ENCODE results near the gene GDPGP1. TPM values are rescaled to one million over a fixed set of nuclear protein-coding genes. Genes with fewer than 3 reads are reported as not detected.
A peak's percentile ranks its signal among the peaks of the same experiment; 100 is the strongest.

GDPGP1 gene
- total and polyA plus RNA-seq, 10 of the 15 experiments (the other 5 are each of a cell fraction or from before 2014, with no cell fraction given), result 0.68 to 8.9 (median 3.0) TPM

GRCh38 chr15:90265271-90266060 lies 31.5 kb downstream of the GDPGP1 start, which contains the start of gene NGRN (continued):
- TF ChIP-seq ZBTB40 (IDR thresholded peaks at IDR 0.05; ENCODE audit: borderline replicate concordance), result peak; percentile 93
- TF ChIP-seq USF1 (IDR thresholded peaks at IDR 0.05; ENCODE audit: borderline replicate concordance, extremely low read length, insufficient read depth, low read depth, low read length), result no peak
- TF ChIP-seq HDGF (IDR thresholded peaks at IDR 0.05), result no peak
- peak; percentile 92 for TF ChIP-seq YY1 (IDR thresholded peaks at IDR 0.05; ENCODE audit: low read depth, low read length)
- peak; percentile 54 for TF ChIP-seq MYC (IDR thresholded peaks at IDR 0.05; ENCODE audit: insufficient read depth, insufficient read length, insufficient replicate concordance, low read length, severe bottlenecking)
- TF ChIP-seq HCFC1 (IDR thresholded peaks at IDR 0.05; ENCODE audit: low read length), result peak; percentile 43
- TF ChIP-seq IRF5 (IDR thresholded peaks at IDR 0.05; ENCODE audit: borderline replicate concordance), result no peak
- TF ChIP-seq ZBTB4 (CRISPR knock-in tag; IDR thresholded peaks at IDR 0.05), result no peak
- peak; percentile 96 for TF ChIP-seq TAF1 (IDR thresholded peaks at IDR 0.05; ENCODE audit: borderline replicate concordance, low read depth, low read length)
- TF ChIP-seq ZNF274 (IDR thresholded peaks at IDR 0.05; ENCODE audit: insufficient read depth, insufficient read length), result no peak
- TF ChIP-seq CEBPZ (IDR thresholded peaks at IDR 0.05; ENCODE audit: low read depth, low read length), result no peak
- TF ChIP-seq MTA2 (IDR thresholded peaks at IDR 0.05; ENCODE audit: low read depth), result no peak
- no peak for TF ChIP-seq NR2C2 (IDR thresholded peaks at IDR 0.05; ENCODE audit: borderline replicate concordance, control insufficient read depth, insufficient read length, low read depth)
- peak; percentile 28 for TF ChIP-seq CREM (IDR thresholded peaks at IDR 0.05; ENCODE audit: low read depth)
- TF ChIP-seq SMC3 (IDR thresholded peaks at IDR 0.05; ENCODE audit: borderline replicate concordance, low read length), result peak; percentile 16; the same call in 1 of the 2 replicates
